GM18870 (cell line): Measurements from ENCODE around the gene KCNIP4.
"Not testable (repeated sequence)": the region's sequence is repeated elsewhere in the genome, so short reads cannot be mapped to it uniquely, and the experiment has no call there.

ENCODE experiments used
- ATAC-seq: cut with Tn5 transposase; IDR thresholded peaks from one replicate; pipeline ENCODE4 v1.9.1; 2021; ENCODE audit warnings: moderate library complexity; ENCODE audit not compliant: unreplicated experiment

Gene KCNIP4

GRCh38 chr4:21384609-21385008, 564.0 kb downstream of the KCNIP4 start:
- ATAC-seq, result no peak

GRCh38 chr4:21380861-21381260, 567.7 kb downstream of the KCNIP4 start:
- no peak for ATAC-seq

DNA sequence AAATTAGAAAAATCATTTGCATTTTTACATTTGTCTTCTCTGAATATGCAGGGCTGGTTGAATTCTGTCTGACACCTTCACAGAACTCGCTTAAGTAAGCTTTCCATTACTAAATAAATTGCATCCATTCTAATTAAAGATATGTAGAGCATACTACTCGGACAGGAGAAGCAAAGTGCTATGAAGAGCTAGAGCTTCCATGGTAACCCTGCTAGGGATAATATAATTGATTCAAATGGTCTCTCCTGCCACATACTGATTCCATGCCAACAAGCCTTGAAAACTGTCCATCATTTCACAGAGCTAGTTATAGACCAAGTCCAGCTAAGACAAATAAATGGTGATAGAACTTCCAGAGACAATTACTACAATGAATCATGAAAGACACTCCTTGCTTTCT, 571.5 kb downstream of the KCNIP4 start:
- no peak for ATAC-seq

GRCh38 chr4:21376176-21376575, 572.4 kb downstream of the KCNIP4 start:
- no peak for ATAC-seq

- ATAC-seq, result no peak
Measured at GRCh38 chr4:21374641-21375368, 573.8 kb downstream of the KCNIP4 start.

DNA sequence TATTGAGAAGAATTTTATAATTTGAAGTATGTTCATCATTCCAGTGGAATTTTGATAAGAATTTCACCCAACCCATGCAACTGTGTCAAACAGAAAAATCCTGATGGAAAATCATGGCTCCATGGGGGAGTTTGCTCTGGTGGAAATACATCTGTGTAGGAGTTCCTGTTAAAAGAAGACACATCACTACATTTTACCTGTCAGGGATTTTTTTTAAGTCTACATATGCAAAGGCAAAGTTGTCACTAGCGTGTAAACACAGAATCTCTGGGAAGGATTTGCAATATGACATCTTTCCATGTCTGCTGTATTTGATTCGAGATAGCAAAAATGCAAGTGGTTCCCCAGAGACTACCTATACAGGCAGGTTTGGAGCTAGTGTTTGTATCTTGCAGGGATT, 581.0 kb downstream of the KCNIP4 start:
- no peak for ATAC-seq

DNA sequence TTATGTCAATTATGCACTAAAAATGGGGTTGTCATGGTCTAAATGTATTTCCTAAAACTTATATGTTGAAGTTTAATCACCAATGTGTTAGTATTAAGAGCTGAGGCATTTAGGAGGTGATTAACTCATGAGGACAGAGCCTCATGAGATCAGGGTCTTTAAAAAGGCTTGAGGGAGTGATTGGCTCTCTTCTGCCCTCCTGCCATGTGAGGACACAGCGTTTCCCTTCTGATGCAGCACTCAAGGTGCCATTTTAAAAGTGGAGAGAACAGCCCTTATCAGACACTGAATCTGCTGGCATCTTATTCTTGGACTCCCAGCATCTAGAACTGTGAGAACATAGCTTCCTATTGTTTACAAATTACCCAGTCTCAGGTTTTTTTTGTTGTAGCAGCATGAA, 581.7 kb downstream of the KCNIP4 start:
- ATAC-seq, result no peak

DNA sequence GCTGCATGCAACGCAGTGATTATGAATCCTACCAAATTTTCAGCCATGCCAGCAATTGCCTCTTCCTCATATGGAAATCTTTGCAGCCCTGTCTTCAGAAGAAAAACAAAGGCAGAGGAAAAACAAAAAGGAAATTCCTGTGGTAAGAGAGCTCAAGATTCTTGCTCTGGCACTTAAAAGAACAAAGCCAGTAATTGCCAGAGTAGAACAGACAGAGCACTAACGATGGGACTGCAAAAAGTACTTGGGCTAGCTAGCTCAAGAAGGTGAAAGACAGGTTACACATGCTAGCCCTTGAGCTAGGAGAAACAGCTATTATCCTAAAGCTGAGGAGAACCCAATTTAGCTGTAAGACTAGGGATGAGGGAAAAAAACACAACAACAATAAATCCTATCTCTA, 582.3 kb downstream of the KCNIP4 start:
- no peak for ATAC-seq

GRCh38 chr4:21363701-21364100, 584.9 kb downstream of the KCNIP4 start:
- ATAC-seq, result no peak

GRCh38 chr4:21352354-21352753, 596.2 kb downstream of the KCNIP4 start:
- not testable (repeated sequence) for ATAC-seq

- no peak for ATAC-seq
Measured at GRCh38 chr4:21347142-21347541, 601.4 kb downstream of the KCNIP4 start.

DNA sequence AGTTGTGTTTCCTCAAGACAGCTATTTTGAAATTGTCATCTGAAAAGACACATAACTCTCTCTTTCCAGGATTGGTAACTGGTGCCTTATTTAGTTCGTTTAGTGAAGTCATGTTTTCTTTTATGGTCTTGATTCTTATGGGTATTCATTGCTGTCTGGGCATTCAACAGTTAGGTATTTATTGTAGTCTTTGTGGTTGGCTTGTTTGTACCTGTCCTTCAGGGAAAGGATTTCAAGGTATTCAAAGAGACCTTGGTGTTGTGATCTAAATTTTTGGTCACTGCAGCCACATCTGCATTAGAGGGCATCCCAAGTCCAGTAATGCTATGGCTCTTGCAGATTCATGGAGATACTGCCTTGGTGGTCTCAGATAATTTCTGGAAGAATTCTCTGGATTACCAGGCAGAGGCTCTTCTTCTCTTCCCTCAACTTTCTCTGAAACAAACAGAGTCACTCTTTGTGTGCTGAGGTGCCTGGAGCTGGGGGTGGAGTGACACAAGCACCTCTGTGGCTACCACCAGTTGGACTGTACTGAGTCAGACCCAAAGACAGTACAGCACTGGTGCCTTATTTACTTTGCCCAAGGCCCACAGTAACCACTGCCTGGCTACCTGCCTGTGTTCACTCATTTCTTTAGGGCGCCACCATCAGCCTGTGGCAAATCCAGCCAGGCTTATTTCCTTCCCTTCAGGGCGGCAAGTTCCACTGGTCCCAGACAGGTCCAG, 620.4 kb downstream of the KCNIP4 start:
- ATAC-seq, result no peak

- no peak for ATAC-seq
Measured at GRCh38 chr4:21320034-21320433, 628.5 kb downstream of the KCNIP4 start.

GRCh38 chr4:21307709-21308108, 640.9 kb downstream of the KCNIP4 start:
- ATAC-seq, result no peak

DNA sequence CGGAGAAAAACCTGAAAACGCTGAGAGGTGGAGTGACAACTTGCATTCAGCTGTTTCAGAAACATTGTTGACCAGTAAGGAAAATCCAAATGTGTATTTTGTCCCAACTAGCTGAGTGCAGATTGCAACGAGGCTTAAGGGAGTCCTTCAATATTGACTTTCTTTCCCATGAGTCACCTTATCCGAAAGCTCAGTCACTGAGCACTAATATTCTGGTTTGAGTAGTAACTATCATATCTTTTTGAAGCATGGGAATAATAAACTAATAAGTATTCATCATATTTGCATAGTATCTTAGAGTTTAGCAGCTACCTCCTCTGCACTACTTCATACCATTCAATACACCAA, 644.1 kb downstream of the KCNIP4 start:
- no peak for ATAC-seq

DNA sequence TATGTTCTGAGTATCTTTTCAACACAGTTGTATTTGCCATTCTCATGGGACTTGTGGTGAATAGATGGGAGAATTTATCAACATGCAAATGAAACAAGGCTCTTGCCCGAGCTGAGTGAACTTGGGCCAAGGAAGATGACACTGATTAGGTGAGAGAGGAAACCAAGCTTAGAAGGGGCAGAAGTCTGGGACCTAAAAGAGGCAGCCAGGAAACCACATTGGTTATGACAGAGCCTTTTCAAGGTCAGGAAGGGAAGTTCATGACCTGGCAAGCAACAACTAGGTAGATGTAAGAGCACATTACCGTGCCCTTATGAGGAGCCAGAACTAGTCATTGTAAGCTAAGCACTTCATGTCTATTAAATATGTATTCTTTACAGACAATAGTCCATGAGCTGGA, 658.0 kb downstream of the KCNIP4 start:
- no peak for ATAC-seq

DNA sequence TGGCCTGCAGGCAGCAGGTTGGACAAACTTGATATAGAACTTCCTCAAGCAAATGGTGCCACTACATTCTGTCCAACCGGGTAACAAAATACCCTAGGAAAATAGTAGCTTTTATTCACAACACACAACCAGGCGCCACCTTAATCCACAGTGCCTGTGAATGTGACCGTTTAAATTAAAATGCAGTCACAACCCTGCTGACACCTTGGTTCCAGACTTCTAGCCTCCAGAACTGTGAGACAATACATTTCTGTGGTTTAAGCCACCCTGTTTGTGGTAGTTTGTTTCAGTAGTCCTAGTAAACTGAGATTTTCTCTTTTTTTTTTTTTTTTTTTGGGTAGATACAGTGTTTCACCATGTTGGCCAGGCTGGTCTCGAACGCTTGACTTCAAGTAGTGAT, 672.5 kb downstream of the KCNIP4 start:
- ATAC-seq, result no peak

DNA sequence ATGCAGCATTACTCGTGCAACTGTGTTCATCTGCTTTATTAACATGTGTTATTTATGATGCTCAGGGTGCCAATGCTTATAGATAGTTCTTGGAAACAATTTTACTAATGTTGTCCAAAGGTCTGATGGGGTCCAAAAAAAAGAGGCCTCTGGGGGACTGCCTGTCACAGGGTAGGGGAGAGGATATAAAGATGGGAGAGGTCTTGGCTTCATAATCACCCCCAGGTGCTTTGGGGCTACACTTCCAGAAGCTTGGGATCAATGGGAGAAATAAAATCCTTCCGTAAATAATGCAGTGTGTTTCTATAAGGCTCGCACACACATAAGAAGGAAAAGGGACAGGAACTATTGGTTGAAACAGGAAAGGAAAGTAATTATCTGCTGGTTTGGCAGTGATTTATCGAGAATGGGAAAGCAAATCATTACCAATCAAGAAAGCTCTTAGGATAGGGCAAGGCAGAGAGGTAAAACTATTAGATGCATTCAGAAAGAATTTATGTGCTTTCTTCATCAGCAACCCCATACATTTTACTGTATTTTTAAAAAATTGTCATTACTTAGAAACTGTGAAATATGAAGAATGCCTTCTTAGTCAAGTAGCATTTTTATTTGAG, 677.0 kb downstream of the KCNIP4 start:
- no peak for ATAC-seq

GRCh38 chr4:21248331-21248730, 700.2 kb downstream of the KCNIP4 start:
- ATAC-seq, result no peak

GRCh38 chr4:21242163-21242562, 706.4 kb downstream of the KCNIP4 start:
- ATAC-seq, result no peak

DNA sequence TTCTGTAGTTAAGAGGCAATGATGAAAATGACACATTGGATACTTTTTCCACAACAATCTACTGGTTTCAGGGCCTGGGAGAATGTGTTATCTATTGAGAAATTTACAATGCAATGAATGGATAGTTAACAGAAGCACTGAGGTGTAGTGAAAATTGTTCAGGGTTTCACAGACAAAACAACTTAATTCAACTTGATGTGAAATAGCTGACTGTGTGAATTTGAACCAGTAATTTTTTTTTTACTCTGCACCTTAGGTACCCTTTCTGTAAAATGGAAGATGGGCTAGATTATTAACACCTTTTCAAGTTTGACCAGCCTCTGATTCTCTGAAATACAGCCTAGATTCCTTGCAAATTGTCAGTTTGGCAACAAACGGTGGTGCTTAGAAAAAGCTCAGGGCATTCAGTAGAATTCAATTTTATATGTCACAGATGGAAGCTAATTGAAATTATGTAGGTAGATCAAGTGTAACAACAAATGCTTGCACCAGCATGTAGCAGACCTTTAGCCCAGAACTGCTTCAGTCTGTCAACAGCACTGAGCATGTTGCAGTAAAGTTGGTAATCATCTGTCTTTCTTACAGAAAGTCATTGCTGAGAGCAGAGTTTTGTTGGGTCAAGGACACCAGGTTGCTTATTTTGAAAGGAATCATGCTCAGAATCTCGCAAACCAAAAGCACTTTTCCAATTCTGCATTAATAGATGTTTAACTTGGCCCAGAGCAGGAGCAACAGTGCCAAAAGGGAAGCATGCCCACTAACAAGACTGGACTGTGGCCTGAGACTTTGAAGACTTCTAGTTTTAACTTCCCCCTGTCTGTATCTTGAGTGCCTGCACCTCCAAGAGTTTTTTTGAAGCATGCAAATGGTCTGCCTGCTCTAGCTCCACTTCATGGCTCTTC, 721.7 kb downstream of the KCNIP4 start:
- ATAC-seq, result no peak
